ENCODE measurements around the gene TFEB. TPM values are rescaled to one million over a fixed set of nuclear protein-coding genes. Genes with fewer than 3 reads are reported as not detected.

Gene TFEB
- total and polyA plus RNA-seq, 2 experiments from 2014 or later = 34.0 to 41.0 TPM

DNA sequence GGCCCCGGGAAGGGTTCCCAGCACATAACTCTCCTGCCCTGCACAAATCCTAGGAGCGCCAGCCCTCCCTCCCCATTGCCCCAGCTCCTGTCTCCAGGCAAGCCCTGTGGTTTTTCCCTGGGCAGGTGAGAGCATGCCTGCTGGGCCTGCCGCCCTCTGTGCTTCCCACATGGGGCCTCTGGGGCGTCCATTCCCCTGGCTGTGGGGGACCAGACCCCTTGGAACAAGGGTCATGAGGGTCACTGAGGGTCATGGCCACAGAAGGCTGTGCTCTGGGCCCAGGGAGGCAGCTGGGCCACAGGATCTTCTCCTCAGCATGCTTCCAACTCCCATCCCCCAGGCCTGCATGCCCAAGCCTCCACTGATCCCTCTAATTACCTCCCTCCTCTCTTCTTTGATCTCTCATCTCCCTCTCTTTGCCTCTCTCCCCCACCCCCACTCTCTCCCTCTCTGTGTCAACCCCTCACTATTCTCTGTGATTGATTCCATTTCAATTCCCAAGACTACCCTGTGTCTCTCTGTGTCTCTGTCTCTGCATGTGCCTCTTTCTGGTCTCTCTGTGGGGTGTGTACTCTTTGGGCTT lies 91.0 kb downstream of the TFEB start:
- peaks cover 26% of the 10 kb centered on the region for H3K4me1 ChIP-seq (ENCODE audit: low read depth)
- no peaks in the 10 kb centered on the region for H3K27me3 ChIP-seq
- H3K4me3 ChIP-seq = no peak overlapping the region
- H3K36me3 ChIP-seq = peaks cover 18% of the 10 kb centered on the region
- DNase-seq (ENCODE audit: low read depth in 1 of 2, low spot score in 1 of 2) = no peak
- H3K27ac ChIP-seq = no peak overlapping the region
- no peak for TF ChIP-seq CTCF (IDR thresholded peaks at IDR 0.05; ENCODE audit: low read depth, low read length)
- H3K9me3 ChIP-seq (ENCODE audit: low read depth) = no peaks in the 10 kb centered on the region

GRCh38 chr6:41643899-41644269 lies 91.5 kb downstream of the TFEB start:
- no peak for TF ChIP-seq CTCF (IDR thresholded peaks at IDR 0.05; ENCODE audit: low read depth, low read length)
- Histone ChIP-seq H3K36me3 (peaks cover 13% of the 10 kb centered on the region), H3K9me3 (ENCODE audit: low read depth) (no peaks in the 10 kb centered on the region), H3K27me3 (no peaks in the 10 kb centered on the region), H3K4me3 (no peak overlapping the region), H3K4me1 (ENCODE audit: low read depth) (peaks cover 28% of the 10 kb centered on the region), H3K27ac (no peak overlapping the region)
- DNase-seq (ENCODE audit: low read depth in 1 of 2, low spot score in 1 of 2) = no peak

DNA sequence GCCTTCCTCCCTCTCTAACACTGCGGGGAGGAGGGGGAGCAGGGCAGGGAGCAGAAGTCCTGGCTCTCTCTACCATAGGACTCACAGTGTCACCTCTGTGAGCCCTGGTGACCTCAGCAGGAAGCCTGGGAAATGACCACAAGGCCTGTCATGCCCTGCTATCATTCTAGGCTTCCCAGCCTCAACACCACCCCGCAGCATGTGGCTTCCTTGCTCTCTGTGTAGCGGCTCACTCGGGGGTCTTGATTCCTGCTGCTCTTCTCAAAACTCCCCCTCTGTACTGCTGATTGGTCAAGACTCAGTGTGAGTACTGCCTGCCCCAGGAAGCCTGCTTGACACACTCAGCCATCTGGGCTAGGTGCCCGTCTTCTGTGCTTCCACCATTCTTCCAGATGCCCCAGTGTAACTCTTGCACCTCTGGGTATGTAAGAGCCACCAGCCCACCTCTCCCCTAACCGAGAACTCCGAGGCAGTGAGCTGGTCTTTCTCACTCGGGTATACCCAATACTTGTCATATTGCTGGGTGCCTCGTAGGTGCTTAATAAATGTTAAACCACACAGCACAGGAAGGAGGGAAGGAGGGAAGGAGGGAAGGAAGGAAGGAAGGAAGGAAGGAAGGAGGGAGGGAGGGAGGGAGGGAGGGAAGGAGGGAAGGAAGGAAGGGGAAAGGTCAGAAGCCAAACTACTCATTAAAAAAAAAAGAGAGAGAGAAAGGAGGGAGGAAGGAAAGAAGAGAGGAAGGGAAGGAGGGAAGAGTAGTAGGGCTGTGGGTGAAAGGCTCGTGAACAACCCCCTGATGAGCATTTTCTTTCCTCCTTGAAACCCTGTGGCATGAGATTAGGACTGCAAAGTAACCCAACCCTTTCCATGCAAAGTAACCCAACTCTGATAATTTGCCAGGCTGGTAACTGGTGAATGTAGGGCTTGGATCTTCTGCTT lies 92.2 kb downstream of the TFEB start:
- DNase-seq (ENCODE audit: low read depth in 1 of 2, low spot score in 1 of 2) = no peak
- Histone ChIP-seq H3K4me1 (ENCODE audit: low read depth) (peaks cover 28% of the 10 kb centered on the region), H3K27me3 (no peaks in the 10 kb centered on the region), H3K36me3 (peaks cover 9% of the 10 kb centered on the region), H3K4me3 (no peak overlapping the region), H3K9me3 (ENCODE audit: low read depth) (no peaks in the 10 kb centered on the region), H3K27ac (no peak overlapping the region)
- no peak for TF ChIP-seq CTCF (IDR thresholded peaks at IDR 0.05; ENCODE audit: low read depth, low read length)

- Histone ChIP-seq H3K4me3 (no peak overlapping the region), H3K4me1 (ENCODE audit: low read depth) (peaks cover 28% of the 10 kb centered on the region), H3K27me3 (peaks cover 7% of the 10 kb centered on the region), H3K27ac (no peak overlapping the region), H3K9me3 (ENCODE audit: low read depth) (no peaks in the 10 kb centered on the region), H3K36me3 (peaks cover 7% of the 10 kb centered on the region)
- TF ChIP-seq CTCF (IDR thresholded peaks at IDR 0.05; ENCODE audit: low read depth, low read length) = no peak
- no peak for DNase-seq (ENCODE audit: low read depth in 1 of 2, low spot score in 1 of 2)
Measured at GRCh38 chr6:41642090-41642959, 93.1 kb downstream of the TFEB start.

GRCh38 chr6:41641352-41641925 lies 94.0 kb downstream of the TFEB start:
- H3K27me3 ChIP-seq = peaks cover 16% of the 10 kb centered on the region
- no peak overlapping the region for H3K4me3 ChIP-seq

More at GRCh38 chr6:41641352-41641925, 94.0 kb downstream of the TFEB start:
- DNase-seq (ENCODE audit: low read depth in 1 of 2, low spot score in 1 of 2) = no peak
- no peaks in the 10 kb centered on the region for H3K9me3 ChIP-seq (ENCODE audit: low read depth)
- H3K27ac ChIP-seq = no peak overlapping the region
- H3K4me1 ChIP-seq (ENCODE audit: low read depth) = peaks cover 28% of the 10 kb centered on the region
- peaks cover 2% of the 10 kb centered on the region for H3K36me3 ChIP-seq
- no peak for TF ChIP-seq CTCF (IDR thresholded peaks at IDR 0.05; ENCODE audit: low read depth, low read length)

Data from cardiac muscle cell (in vitro differentiated cells and primary cell).